Hindlimb muscle (tissue), 1 donor: ENCODE measurements around the gene SDC1. TPM values are rescaled to one million over a fixed set of nuclear protein-coding genes. Genes with fewer than 3 reads are reported as not detected.

Experiments
- polyA plus RNA-seq: library from polyadenylated mRNA; unstranded; fragments of 120-200 nt; gene quantifications from one replicate; pipeline ENCODE4 v1.2.1, GENCODE V29; 2013; ENCODE audit not compliant: insufficient read length

Gene SDC1
- polyA plus RNA-seq, 1 donor, result 6.8 TPM

Other genes starting within 250 kb of the SDC1 start
- gene WDR35, start 235.0 kb downstream of the SDC1 start, polyA plus RNA-seq, result 7.5 TPM
- 1.1 TPM for gene MATN3, start 212.5 kb downstream of the SDC1 start, polyA plus RNA-seq
- gene LAPTM4A, start 173.5 kb downstream of the SDC1 start, polyA plus RNA-seq, result 311 TPM
- gene PUM2, start 125.7 kb upstream of the SDC1 start, polyA plus RNA-seq, result 59.7 TPM
- 132 TPM for gene RHOB, start 221.9 kb upstream of the SDC1 start, polyA plus RNA-seq